ENCODE measurements around the gene FIBCD1. TPM values are rescaled to one million over a fixed set of nuclear protein-coding genes. Genes with fewer than 3 reads are reported as not detected.

Gene FIBCD1
- total RNA-seq = 0.10 TPM

- DNase-seq = no peak
These were observed at the start of gene FIBCD1 for GRCh38 chr9:130938652-130939404. Gene FIBCD1 (minus strand): TSS chr9:130939247. CDS start chr9:130938607, 640 bp downstream.

DNA sequence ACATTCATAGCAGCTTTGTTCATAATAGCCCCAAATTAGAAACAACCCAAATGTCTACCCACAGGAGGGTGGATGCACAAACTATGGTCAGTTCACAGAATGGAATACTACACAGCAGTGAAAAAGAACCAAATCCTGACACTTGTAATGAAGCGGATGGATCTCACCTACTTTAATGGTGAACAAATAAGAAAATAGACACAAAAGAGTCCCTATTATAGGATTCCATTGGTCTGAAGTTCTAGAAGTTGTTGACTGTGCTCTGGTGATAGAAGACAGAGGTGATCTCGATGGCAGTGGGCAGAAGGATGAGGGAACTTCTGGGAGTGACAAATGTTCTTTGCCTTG, 49.3 kb upstream of the FIBCD1 start:
- DNase-seq = no peak

- DNase-seq = no peak
These were observed 48.8 kb upstream of the FIBCD1 start for GRCh38 chr9:130987738-130988399.

GRCh38 chr9:130987054-130987453, 48.0 kb upstream of the FIBCD1 start:
- DNase-seq = no peak

- DNase-seq = no peak
These were observed 47.4 kb upstream of the FIBCD1 start for GRCh38 chr9:130986356-130986965.

DNA sequence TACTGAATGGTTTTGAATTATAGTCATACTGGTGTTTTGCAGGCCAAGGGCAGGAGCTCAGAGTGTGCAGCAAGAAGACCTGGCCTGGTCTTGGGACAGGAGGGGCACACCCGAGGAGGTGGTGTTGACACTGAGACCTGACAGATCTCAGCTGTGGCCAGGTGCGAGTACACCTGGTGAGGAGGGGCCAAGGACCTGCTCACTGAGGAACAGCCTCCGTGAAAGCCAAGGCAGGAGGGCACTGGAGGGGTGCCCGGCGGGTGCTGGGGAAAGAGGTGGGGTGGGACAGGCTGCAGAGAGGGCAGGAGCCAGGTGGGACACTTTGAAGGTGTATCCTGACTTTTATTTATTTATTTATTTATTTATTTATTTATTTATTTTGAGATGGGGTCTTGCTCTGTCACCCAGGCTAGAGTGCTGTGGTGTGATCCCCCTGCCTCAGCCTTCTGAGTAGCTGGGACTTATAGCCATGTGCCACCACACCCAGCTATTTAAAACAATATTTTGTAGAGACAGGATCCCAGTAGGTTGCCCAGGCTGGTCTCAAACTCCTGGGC, 46.6 kb upstream of the FIBCD1 start:
- DNase-seq = no peak

- DNase-seq = no peak
These were observed 46.0 kb upstream of the FIBCD1 start for GRCh38 chr9:130985029-130985428.

- no peak for DNase-seq
These were observed 45.5 kb upstream of the FIBCD1 start for GRCh38 chr9:130984521-130984920.

DNA sequence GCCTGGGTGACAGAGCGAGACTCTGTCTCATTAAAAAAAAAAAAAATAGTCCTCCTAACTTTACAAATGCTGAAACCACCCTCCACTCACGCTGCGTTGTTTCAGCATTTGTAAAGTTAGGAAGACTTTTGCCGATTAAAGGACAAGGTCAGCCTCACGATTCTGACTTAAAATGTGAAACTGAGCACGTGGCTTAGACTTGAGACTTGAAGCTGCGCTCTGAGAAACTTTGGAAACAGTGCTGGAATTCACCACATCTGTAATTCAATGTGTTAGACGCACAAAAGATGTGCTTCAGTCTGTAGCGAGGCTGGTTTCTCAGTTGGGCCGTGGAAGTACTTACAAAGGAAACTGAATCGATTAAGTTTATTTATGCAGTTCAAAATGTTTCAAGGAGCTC, 44.9 kb upstream of the FIBCD1 start:
- DNase-seq = peak; percentile 50

DNA sequence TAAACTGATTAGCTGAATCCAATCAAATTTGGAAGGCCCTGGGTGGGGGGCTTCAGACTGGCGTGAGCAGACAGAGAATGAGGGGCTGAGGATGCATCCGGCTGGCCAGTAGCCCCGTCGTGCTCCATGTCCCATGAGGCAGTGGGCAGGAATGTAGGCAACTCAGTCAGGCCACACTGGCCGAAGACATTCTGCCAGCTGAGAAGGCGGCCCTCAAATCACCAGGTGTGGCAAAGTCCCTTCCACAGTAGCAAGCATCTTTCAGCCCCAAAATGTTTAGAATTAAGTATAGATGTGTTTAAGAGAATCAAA, 44.3 kb upstream of the FIBCD1 start:
- DNase-seq = no peak

GRCh38 chr9:130982636-130983358, 43.8 kb upstream of the FIBCD1 start:
- no peak for DNase-seq

DNA sequence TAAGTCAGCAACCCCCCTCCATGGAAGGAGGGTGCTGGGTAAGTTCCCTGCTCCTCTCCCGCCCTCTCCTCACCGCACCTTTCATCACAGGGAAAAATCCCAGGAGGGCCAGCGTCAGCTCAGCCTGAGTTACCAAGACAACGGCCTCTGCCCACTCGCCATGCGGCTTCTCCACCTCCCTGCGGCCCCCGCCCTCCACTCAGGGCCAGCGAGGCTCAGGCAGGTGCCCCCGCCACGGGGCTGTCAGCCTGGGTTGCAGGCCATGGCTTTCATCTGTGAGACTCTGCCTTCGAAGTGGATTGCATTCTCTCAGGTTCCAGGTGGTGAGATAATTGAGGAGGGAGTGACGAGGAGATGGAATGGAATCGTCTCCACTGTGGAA, 42.7 kb upstream of the FIBCD1 start:
- DNase-seq = no peak

DNA sequence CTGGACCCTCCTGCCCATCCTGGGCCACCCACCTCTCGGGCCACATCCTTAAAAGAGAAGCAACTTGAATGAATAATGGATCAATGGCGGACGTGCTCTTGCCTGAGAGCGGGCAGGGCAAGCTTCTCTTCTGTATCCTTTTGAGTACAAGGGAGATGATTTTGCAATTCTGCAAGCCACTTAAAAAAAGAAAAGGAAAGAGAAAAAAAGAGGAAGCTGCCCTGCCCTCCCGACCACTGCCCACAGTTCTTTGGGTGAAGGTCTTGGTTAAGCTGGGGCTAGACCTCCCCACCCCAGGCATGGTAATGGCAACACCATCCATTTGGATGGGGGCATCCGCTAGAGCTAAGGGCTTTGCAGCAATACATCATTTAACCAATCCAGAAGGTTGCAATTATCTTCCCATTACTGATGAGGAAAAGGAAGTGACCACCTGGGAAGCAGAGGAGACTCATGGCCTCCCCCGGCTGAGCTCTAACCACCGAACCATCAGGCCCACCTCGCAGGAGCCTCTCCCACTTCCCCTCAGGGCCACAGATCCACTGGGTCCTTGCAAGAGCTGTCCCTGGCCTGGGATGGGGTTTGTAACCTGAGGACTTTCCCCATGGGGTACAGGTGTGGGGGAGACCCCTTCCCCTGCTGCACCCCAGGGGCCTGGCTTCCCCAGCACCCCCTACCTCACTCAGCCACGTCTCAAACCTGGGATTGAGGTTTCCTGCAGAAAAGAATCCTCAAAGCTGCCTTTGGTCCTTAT, 42.1 kb upstream of the FIBCD1 start:
- DNase-seq = no peak

DNA sequence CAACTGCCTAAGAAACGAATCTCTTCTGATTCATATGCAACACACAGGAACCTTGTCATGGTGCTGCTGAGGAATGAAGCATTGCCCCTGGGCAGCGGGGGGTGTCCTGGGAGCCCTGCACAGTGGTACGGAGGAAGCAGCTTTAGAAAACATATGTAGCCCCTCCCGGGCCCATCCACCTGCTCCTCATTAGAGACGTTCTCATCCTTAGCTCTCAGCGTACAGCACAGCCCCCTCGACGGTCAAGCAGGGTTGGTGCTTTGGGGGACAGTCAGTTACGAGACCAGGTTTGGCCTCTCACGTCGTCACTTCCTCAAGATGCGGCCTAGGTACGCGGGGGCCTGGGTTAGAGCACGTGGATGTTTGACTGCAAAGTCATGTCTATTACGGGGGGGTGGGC, 41.5 kb upstream of the FIBCD1 start:
- no peak for DNase-seq

DNA sequence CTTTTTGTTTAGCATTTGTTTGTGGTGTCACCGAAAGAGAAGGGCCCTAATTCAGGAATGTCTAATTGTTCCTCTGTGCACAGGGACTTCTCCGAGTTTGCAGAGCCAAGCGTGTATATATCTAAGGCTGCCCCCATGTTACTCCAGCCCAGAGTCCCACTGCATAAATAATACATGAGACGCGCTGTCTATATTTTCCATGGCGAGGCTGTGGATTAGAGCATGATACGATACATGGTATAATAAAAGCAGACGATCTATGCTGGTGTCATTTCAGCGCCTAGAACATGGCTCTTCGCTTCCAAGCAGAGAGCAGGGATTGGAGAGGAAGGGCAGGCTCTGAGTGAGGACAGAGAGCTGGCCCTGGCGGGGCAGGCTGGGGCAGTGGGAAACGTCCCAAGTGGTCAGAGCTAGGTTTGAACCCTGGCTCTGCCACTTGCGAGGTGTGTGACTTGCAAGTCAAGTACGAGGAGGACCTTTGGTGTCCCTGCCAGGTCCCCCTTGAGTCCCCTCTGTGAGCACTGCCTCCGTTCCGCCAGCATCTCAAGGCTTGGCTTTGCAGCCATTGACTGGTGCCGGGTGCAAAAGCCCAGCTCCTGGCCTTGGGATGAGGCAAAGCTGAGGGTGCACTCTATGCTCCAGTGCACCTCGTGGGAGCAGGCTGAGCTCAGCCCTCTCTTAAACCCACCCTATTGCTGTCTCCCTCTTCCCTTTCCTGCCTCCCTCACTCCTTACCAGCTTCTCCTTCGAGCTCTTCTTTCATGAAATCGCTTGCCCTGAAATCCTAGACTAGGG, 40.7 kb upstream of the FIBCD1 start:
- no peak for DNase-seq

DNA sequence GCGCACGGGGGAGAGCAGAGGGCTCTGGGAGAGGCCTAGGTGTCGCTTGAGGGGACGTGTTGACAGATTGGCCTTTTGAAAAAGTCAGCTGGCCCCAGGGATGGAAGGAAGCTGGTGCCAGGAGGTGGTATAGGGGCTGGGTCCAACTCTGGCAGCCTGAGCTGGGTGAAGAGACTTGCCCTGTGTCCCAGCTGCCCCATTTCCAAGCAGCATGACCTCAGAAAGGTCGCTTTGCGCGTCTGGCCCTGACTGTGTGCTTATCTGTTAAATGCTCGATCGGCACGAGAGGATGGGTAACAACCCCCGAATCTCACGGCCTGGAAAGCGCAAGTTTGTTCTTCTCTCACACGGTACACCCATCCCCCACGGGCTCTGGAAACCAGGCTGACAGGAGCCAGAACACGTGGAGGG, 38.8 kb upstream of the FIBCD1 start:
- no peak for DNase-seq

GRCh38 chr9:130975932-130976841, 37.1 kb upstream of the FIBCD1 start:
- no peak for DNase-seq

DNA sequence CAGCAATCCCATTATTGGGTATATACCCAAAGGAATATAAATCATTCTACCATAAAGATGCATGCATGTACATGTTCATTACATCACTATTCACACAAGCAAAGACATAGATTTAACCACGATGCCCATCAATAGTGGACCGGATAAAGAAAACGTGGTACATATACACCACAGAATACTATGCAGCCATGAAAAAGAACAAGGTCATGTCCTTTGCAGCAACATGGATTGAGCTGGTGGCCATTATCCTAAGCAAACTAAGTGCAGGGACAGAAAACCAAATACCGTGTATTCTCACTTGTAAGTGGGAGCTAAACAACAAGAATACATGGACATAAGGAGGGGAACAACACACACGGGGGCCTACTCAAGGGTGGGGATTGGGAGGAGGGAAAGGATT, 36.1 kb upstream of the FIBCD1 start:
- no peak for DNase-seq

GRCh38 chr9:130974697-130975096, 35.6 kb upstream of the FIBCD1 start:
- no peak for DNase-seq

DNA sequence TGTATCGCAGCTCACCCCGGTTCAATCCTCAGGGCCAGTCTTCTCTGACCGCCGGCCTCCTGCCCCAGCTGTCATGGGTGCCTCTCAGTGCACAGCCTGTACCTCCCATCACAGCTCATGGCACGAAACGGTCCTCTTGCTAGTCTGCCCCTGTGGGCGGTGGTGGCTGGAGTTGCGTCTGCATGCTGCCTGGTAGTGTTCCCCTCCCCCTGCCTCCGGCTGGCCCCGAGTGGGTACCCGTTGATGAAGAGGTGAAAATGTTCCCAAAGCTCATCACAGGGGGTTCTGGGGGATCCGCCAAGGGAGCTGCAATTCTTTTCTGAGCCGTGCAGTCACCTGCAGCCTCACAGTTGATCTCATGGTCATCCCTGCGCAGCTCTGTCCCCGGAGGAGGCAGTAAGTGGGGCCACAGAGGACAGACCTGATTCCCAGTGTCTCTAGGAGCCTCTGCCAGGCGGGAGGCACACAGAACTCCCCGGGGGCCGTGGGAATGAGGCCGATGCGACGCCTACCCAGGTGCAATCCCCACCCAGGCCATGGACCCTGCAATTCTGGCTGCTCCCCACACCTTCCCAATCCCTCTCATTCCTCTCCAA, 34.7 kb upstream of the FIBCD1 start:
- no peak for DNase-seq
